GM23248 (cell line): Measurements from ENCODE around the gene SLC25A29. TPM values are rescaled to one million over a fixed set of nuclear protein-coding genes. Genes with fewer than 3 reads are reported as not detected.
"Not testable (repeated sequence)": the region's sequence is repeated elsewhere in the genome, so short reads cannot be mapped to it uniquely, and the experiment has no call there.

Experiments used
- DNase-seq: peaks from one replicate; pipeline ENCODE4 v3.0.0-alpha.2; 2015
- H2AFZ ChIP-seq: fragments of 200-600 bp; sonication (generic); 2 replicates; pipeline ENCODE4 v1.6.1; 2016; ENCODE audit warnings: antibody characterized with exemption
- H3F3A ChIP-seq: fragments of 200-600 bp; sonication (generic); 2 replicates; pipeline ENCODE4 v1.6.1; 2016; ENCODE audit warnings: mild to moderate bottlenecking, antibody characterized with exemption, mixed run types; ENCODE audit not compliant: insufficient read depth
- H3K27ac ChIP-seq: fragments of 200-600 bp; sonication (generic); 2 replicates; pipeline ENCODE4 v1.5.1; 2016; ENCODE audit warnings: mild to moderate bottlenecking
- H3K27me3 ChIP-seq: fragments of 200-600 bp; sonication (generic); replicated peaks from 2 replicates; pipeline ENCODE4 v1.6.1; 2016; ENCODE audit warnings: mild to moderate bottlenecking; ENCODE audit not compliant: insufficient read depth
- H3K36me3 ChIP-seq: fragments of 200-600 bp; sonication (generic); 2 replicates; pipeline ENCODE4 v1.6.1; 2016; ENCODE audit warnings: low read depth, mild to moderate bottlenecking
- H3K4me1 ChIP-seq: fragments of 200-600 bp; sonication (generic); 2 replicates; pipeline ENCODE4 v1.6.1; 2016; ENCODE audit warnings: mild to moderate bottlenecking; ENCODE audit not compliant: insufficient read depth
- H3K4me2 ChIP-seq: fragments of 200-600 bp; sonication (generic); one replicate; pipeline ENCODE4 v1.6.1; 2016; ENCODE audit warnings: mild to moderate bottlenecking; ENCODE audit not compliant: unreplicated experiment
- H3K4me3 ChIP-seq: fragments of 200-600 bp; sonication (generic); 2 replicates; pipeline ENCODE4 v1.5.1; 2016; ENCODE audit warnings: mild to moderate bottlenecking
- H3K79me2 ChIP-seq: fragments of 200-600 bp; sonication (generic); 2 replicates; pipeline ENCODE4 v1.6.1; 2016; ENCODE audit warnings: mild to moderate bottlenecking; ENCODE audit not compliant: insufficient read depth
- H3K9ac ChIP-seq: fragments of 200-600 bp; sonication (generic); 2 replicates; pipeline ENCODE4 v1.6.1; 2016; ENCODE audit warnings: mild to moderate bottlenecking
- H3K9me2 ChIP-seq: fragments of 200-600 bp; sonication (generic); 2 replicates; pipeline ENCODE4 v1.6.1; 2016; ENCODE audit warnings: mixed run types, mild to moderate bottlenecking, moderate library complexity; ENCODE audit not compliant: insufficient read depth
- H3K9me3 ChIP-seq: fragments of 200-600 bp; sonication (generic); one replicate; pipeline ENCODE4 v1.6.1; 2017; ENCODE audit warnings: low read depth
- H4K20me1 ChIP-seq: fragments of 200-600 bp; sonication (generic); 2 replicates; pipeline ENCODE4 v1.6.0; 2016; ENCODE audit not compliant: insufficient read depth
- EZH2 ChIP-seq: fragments of 200-600 bp; sonication (generic); IDR thresholded peaks from 2 replicates; pipeline ENCODE4 v1.6.1; 2018; ENCODE audit warnings: antibody characterized with exemption, mild to moderate bottlenecking; ENCODE audit not compliant: insufficient read depth, poor library complexity, severe bottlenecking
- EZH2phosphoT487 ChIP-seq: fragments of 200-600 bp; sonication (generic); IDR thresholded peaks from 2 replicates; pipeline ENCODE4 v1.6.1; 2018; ENCODE audit warnings: antibody characterized with exemption, moderate library complexity, mild to moderate bottlenecking, low read depth; ENCODE audit not compliant: insufficient read depth
- WGBS, 2 experiments: methylation state at CpG; one replicate each; pipeline ENCODE4 v1.1.6; 2015 to 2017; ENCODE audit warnings: low lambda C conversion rate in 2 of 2, low coverage in 1 of 2; ENCODE audit errors: missing lambda C conversion rate in 2 of 2; 5-methylcytosine and 5-hydroxymethylcytosine counted together
- in situ Hi-C: fragments of 300-500 bp; cut with MboI; formaldehyde crosslinking; loops from 2 replicates; pipeline ENCODE4 v1.15.0; 2020
- polyA plus RNA-seq: library from polyadenylated mRNA; unstranded; fragments of >200 nt; fragmentation: Nextera tagmentation; extraction: Ambion mirVana; gene quantifications from 2 replicates; pipeline ENCODE4 v1.2.1, GENCODE V29; 2016
- total RNA-seq: library from RNA; depleted of rRNA; stranded (reverse); fragments of >200 nt; shearing (Covaris generic); gene quantifications from 2 replicates; pipeline ENCODE4 v1.2.3, GENCODE V29; 2014

Gene SLC25A29
- total and polyA plus RNA-seq, 2 experiments from 2014 or later: 5.5 to 11.8 TPM

- H3K36me3 ChIP-seq: peaks cover 36% of the 10 kb centered on the region
- H3K9ac ChIP-seq: no peak overlapping the region
- no peak for DNase-seq
- H3F3A ChIP-seq: no peaks in the 10 kb centered on the region
- H3K4me1 ChIP-seq: no peaks in the 10 kb centered on the region
- H2AFZ ChIP-seq: no peak overlapping the region
- TF ChIP-seq EZH2 (no peak), EZH2phosphoT487 (no peak)
- WGBS, 2 experiments: 90 to 96% methylated on average over 12 of the region's 12 CpGs
- no peaks in the 10 kb centered on the region for H3K79me2 ChIP-seq
- no peak overlapping the region for H3K4me3 ChIP-seq
- H3K27me3 ChIP-seq: no peaks in the 10 kb centered on the region
- H3K9me2 ChIP-seq: no peaks in the 10 kb centered on the region
- H4K20me1 ChIP-seq: no peaks in the 10 kb centered on the region
- H3K27ac ChIP-seq: no peak overlapping the region
- no peaks in the 10 kb centered on the region for H3K9me3 ChIP-seq
- in situ Hi-C loops: no loop called here
- no peak overlapping the region for H3K4me2 ChIP-seq
These were observed 42.0 kb upstream of the SLC25A29 start for GRCh38 chr14:100348253-100348729.

- Histone ChIP-seq H3K4me3 (no peak overlapping the region), H3K9me2 (no peaks in the 10 kb centered on the region), H3F3A (peaks cover 7% of the 10 kb centered on the region; the same call in 1 of the 2 replicates), H3K36me3 (peaks cover 39% of the 10 kb centered on the region), H3K4me2 (no peak overlapping the region), H4K20me1 (no peaks in the 10 kb centered on the region), H3K79me2 (no peaks in the 10 kb centered on the region), H3K4me1 (peaks cover 4% of the 10 kb centered on the region; the same call in 1 of the 2 replicates), H3K27me3 (no peaks in the 10 kb centered on the region), H3K9ac (no peak overlapping the region), H2AFZ (no peak overlapping the region), H3K9me3 (no peaks in the 10 kb centered on the region), H3K27ac (no peak overlapping the region)
- 84 to 86% methylated on average over 12 of the region's 12 CpGs for WGBS, 2 experiments
- no peak for TF ChIP-seq EZH2phosphoT487
- TF ChIP-seq EZH2: no peak
- DNase-seq: no peak
- in situ Hi-C loops: no loop called here
These were observed 40.3 kb upstream of the SLC25A29 start for GRCh38 chr14:100346306-100347091.

GRCh38 chr14:100345711-100346110 lies 39.5 kb upstream of the SLC25A29 start:
- no peak overlapping the region for H3K27ac ChIP-seq
- H3K36me3 ChIP-seq: peaks cover 43% of the 10 kb centered on the region
- H4K20me1 ChIP-seq: no peaks in the 10 kb centered on the region
- in situ Hi-C loops: no loop called here
- H3K9me2 ChIP-seq: no peaks in the 10 kb centered on the region
- H3K27me3 ChIP-seq: no peaks in the 10 kb centered on the region
- WGBS, 2 experiments: 97 to 100% methylated on average over 17 of the region's 17 CpGs
- H3K4me1 ChIP-seq: peaks cover 5% of the 10 kb centered on the region; the same call in 1 of the 2 replicates
- H2AFZ ChIP-seq: no peak overlapping the region
- H3K4me3 ChIP-seq: no peak overlapping the region
- H3K9me3 ChIP-seq: no peaks in the 10 kb centered on the region
- H3F3A ChIP-seq: peaks cover 9% of the 10 kb centered on the region; the same call in 1 of the 2 replicates
- no peak overlapping the region for H3K9ac ChIP-seq
- H3K4me2 ChIP-seq: no peak overlapping the region
- no peak for DNase-seq
- H3K79me2 ChIP-seq: no peaks in the 10 kb centered on the region
- no peak for TF ChIP-seq EZH2
- no peak for TF ChIP-seq EZH2phosphoT487

- H3K27ac ChIP-seq, H3K79me2 ChIP-seq, H2AFZ ChIP-seq, in situ Hi-C loops, H3K4me2 ChIP-seq, DNase-seq, H3K4me3 ChIP-seq, H4K20me1 ChIP-seq, H3F3A ChIP-seq, H3K9me3 ChIP-seq, H3K9ac ChIP-seq, H3K4me1 ChIP-seq, H3K9me2 ChIP-seq, H3K27me3 ChIP-seq: not testable (repeated sequence)
- 93% methylated on average over 3 of the region's 35 CpGs; no CpG with 5 or more reads in 1 of the 2 experiments for WGBS, 2 experiments
- H3K36me3 ChIP-seq: peaks cover 49% of the 10 kb centered on the region
These were observed 38.4 kb upstream of the SLC25A29 start for GRCh38 chr14:100344657-100345056.

GRCh38 chr14:100342826-100343225 lies 36.6 kb upstream of the SLC25A29 start:
- H3K79me2 ChIP-seq, H3K9me2 ChIP-seq, H3K9me3 ChIP-seq, H3K4me3 ChIP-seq, H2AFZ ChIP-seq, H3F3A ChIP-seq, H3K4me2 ChIP-seq, DNase-seq, H4K20me1 ChIP-seq, H3K27ac ChIP-seq, H3K9ac ChIP-seq, H3K27me3 ChIP-seq, H3K4me1 ChIP-seq, in situ Hi-C loops: not testable (repeated sequence)
- WGBS, 2 experiments: 99% methylated on average over 11 to 12 of the region's 12 CpGs
- peaks cover 53% of the 10 kb centered on the region for H3K36me3 ChIP-seq
